ENCODE results near the gene UBAP2.

- TF ChIP-seq CTCF (IDR thresholded peaks at IDR 0.05) (no peak), POLR2A (IDR thresholded peaks at IDR 0.05) (no peak), POLR2AphosphoS5 (IDR thresholded peaks at IDR 0.05) (no peak)
These were observed 55.6 kb downstream of the UBAP2 start for GRCh38 chr9:33993104-33993503.

All from prostate gland (tissue), 2 donors.